Stimulated activated memory B cell treated with anti-CD40 and anti-IgM and Interleukin-4, amounts not matched to agents 10 μg/mL and 1 μg/mL and 100 μg/mL, for 72 hours (primary cell): ENCODE data around the gene TREX2.

Experiments used
- ATAC-seq: fragments of 150-1000 bp; cut with Tn5 transposase; 2 replicates; pipeline ENCODE4 v1.10.0; 2021
- H3K27ac Mint-ChIP-seq: one replicate; pipeline ENCODE4 v1.8.0; 2022; ENCODE audit warnings: mild to moderate bottlenecking, mixed read lengths
- H3K27me3 Mint-ChIP-seq: one replicate; pipeline ENCODE4 v1.8.0; 2022; ENCODE audit warnings: mixed read lengths
- H3K36me3 Mint-ChIP-seq: one replicate; pipeline ENCODE4 v1.8.0; 2022; ENCODE audit warnings: mixed read lengths
- H3K4me1 Mint-ChIP-seq: one replicate; pipeline ENCODE4 v1.8.0; 2022; ENCODE audit warnings: mixed read lengths
- H3K4me3 Mint-ChIP-seq: one replicate; pipeline ENCODE4 v1.8.0; 2022; ENCODE audit warnings: mild to moderate bottlenecking, moderate library complexity, mixed read lengths
- H3K9me3 Mint-ChIP-seq: one replicate; pipeline ENCODE4 v1.8.0; 2022; ENCODE audit warnings: mixed read lengths

Gene TREX2

DNA sequence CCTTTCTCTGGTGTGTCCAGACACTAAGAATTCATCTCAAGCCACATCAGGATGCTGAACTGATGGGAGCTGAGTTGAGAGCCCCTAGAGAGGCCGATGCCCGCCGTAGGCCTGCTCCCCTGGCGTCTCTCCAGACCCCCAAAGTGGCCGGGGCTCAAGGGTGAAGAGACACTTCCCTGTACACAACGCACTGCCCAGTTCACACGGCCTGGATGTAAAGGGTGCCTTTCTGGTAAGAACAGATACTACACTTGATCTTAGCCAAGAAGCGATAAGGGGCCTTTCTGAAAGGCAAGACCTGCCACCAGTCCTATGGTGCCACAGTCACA, 5.1 kb upstream of the TREX2 start:
- H3K36me3 Mint-ChIP-seq: peaks cover 7% of the 10 kb centered on the region
- no peak for ATAC-seq
- no peak overlapping the region for H3K4me3 Mint-ChIP-seq
- H3K4me1 Mint-ChIP-seq: no peaks in the 10 kb centered on the region
- no peaks in the 10 kb centered on the region for H3K27me3 Mint-ChIP-seq
- no peak overlapping the region for H3K27ac Mint-ChIP-seq
- H3K9me3 Mint-ChIP-seq: no peaks in the 10 kb centered on the region

DNA sequence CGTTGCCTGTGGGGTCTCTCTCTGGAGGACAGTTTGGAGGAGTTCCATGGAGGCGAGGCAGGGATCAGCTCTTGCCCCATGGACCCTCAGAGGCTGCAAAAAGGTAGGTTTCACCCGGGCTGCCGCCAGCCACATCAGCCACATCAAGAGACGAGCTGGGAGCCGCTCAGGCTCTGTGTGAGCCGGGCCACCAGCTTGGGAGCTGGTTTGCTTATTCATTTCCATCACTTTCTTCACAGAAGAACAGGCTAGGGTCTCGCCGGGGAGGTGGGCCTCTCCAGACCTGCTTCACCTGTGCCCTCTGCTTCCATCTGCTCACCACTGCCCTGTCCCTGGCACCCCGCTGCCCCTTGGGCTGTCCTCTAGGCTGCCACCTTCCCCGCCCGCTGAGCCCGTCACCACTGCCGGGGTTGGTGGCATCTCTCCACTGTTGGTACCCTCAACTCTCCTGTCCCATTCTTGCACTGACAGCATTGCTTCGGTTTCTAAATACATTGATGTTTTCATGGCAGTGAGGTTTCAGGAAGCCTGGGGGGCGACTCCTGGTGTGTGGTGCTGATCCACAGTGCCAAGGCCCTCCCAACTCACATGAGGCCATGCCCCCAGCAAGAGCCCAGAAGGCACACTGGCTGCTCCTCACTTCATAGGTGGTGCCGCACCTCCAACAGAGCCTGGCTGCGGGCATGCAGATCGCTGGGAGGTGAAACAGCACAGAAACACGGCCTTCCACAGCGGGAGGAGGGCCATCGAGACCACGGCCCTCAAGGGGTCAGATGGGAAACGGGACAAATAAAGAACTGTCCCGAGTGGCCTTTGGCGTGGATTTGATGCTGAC, 4.5 kb upstream of the TREX2 start:
- Mint-ChIP-seq H3K36me3 (peaks cover 6% of the 10 kb centered on the region), H3K4me1 (no peaks in the 10 kb centered on the region), H3K9me3 (no peaks in the 10 kb centered on the region), H3K27me3 (no peaks in the 10 kb centered on the region), H3K4me3 (no peak overlapping the region), H3K27ac (no peak overlapping the region)
- ATAC-seq: no peak

DNA sequence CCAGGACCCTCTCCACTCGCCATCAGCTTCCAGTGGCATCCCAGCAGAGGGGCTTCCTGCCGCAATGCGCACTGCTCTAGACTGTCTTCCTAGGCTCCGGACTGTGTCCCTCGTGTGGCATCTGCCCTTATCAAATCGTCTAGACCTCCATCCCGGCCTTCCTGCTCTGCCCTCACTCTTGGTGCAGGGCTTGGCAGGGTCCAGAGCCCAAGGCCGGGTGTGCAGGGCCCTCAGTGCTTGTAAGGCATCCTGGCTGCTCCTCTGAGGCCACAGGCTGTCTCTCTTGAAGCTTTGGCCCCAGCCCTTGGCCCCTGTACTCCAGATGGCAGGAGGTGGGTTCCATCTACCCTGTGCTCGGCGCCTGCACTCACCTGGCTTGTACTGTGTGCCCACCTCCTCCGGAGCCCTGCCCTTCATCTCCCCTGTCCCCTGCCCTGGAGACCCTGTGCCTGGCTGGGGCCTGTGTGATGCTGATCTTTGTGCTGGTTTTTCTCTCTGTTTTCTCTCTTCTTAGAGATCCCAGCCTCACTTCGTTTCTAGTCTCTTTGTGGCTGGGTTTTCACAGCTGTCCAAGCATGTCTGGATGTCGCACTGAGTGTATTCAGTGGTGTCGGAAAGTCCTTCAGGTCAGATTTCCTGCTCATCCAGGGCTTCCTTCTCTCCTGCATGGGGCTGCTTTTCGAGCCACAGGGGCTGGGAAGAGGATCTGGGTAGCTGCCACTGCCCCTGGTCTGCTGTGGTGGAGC, 3.7 kb upstream of the TREX2 start:
- Mint-ChIP-seq H3K9me3 (no peaks in the 10 kb centered on the region), H3K27ac (no peak overlapping the region), H3K36me3 (peaks cover 6% of the 10 kb centered on the region), H3K27me3 (no peaks in the 10 kb centered on the region), H3K4me3 (no peak overlapping the region), H3K4me1 (no peaks in the 10 kb centered on the region)
- ATAC-seq: no peak

DNA sequence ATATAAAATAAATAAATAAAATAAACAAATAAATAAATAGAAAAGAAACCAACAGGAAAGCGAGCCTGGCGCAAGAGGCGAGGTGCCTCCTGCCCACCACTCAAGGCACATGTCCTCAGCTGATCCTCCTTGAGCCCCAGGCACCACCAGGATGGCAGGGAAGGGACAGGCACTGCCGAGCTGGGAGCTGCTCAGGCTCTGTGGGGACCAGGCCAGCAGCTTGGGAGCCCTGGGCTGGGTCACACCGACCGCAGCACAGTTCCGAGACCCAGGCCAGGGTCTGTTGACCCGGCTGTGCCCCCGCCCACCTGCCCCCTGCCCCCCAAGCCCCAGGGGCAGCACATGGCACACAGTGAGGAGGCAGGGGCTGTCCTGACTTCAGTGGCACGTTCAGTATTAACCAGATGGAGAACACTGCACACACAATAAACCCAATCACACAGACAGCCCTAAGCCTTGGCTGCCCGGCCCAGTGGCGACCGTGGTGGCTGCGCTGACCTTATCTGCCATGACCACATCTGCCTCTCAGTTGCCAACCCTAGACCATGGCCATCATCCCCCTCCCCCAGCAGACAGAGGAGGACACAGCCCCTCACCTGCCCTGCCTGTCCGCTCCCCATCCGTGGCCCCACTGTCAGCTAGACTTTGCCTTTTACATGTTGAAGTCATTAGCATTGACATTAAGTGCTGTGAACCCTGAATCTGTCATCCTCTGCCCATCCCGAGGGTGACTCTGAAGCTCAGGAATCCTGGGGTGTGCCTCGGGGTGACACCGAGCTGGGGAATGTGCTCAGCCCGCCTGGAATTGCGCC, 2.9 kb upstream of the TREX2 start:
- Mint-ChIP-seq H3K27me3 (no peaks in the 10 kb centered on the region), H3K4me1 (no peaks in the 10 kb centered on the region), H3K9me3 (no peaks in the 10 kb centered on the region), H3K4me3 (no peak overlapping the region), H3K27ac (no peak overlapping the region), H3K36me3 (peaks cover 6% of the 10 kb centered on the region)
- no peak for ATAC-seq

DNA sequence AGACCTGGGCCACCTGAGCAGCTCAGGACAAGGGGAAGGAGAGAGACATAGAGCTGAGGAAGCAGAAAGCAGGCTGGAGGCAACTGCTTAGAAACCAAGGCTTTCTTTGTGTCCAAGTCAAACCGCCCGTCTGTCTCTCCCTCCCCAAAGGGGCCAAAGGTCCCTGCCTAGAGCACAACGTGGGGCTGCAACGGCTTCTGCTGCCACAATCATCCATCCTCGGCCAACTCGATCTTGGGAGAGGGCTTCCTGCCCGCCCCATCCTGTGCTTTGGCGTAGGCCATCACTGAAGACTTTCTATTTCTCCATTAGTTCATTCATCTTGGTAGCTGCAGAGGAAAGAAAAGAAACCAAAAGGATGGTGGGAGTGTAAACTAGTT, 1.7 kb upstream of the TREX2 start:
- no peak for ATAC-seq
- H3K36me3 Mint-ChIP-seq: peaks cover 6% of the 10 kb centered on the region
- H3K27ac Mint-ChIP-seq: no peak overlapping the region
- H3K4me1 Mint-ChIP-seq: no peaks in the 10 kb centered on the region
- no peak overlapping the region for H3K4me3 Mint-ChIP-seq
- H3K27me3 Mint-ChIP-seq: no peaks in the 10 kb centered on the region
- H3K9me3 Mint-ChIP-seq: no peaks in the 10 kb centered on the region

DNA sequence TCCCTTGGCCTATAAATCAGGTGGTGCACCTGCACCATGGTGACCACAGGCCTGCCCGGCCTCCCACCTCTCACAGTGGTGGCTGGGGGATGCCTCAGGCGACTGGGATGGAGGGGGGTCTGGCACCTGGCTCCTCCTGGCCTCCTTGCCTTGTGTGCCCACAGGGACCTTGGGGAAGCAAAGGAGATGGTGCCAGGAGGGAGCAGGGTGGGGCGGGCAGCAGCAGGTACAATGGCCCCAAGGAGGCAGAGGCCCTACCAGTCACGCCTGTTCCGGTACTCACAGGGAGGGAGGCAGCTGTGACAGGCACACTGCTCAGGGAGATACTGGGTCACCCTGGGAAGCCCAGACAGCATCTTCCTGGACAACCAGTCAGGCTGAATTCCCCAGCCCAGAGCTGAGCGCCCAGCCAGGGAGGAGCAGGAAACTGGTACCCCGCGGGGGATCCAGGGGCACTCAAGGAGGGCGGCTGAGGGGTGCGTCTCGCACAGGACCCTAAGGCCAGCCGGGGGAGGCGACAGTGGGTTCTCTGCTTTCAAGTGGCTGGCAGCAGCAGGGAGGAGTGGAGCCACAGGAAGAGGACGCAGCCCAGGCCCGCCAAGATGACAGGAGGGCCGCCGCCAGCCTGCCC, 1.2 kb upstream of the TREX2 start:
- ATAC-seq: no peak
- no peak overlapping the region for H3K27ac Mint-ChIP-seq
- peaks cover 6% of the 10 kb centered on the region for H3K36me3 Mint-ChIP-seq

DNA sequence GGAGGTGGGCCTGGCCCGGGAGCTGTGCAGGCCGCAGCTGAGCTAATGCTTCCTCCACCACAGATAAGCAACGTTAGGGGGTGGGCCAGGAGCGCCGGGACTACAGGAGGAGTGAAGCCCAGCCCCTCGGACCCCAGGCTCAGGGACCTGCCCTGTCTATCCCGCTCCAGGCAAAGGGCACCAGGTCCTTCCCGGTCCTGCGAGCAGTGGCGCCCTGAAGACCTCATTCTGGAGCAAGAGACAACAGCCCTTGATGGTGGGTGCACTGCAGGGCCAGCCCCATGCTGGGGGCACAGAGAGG, 730 bp upstream of the TREX2 start:
- H3K36me3 Mint-ChIP-seq: peaks cover 6% of the 10 kb centered on the region
- H3K4me3 Mint-ChIP-seq: no peak overlapping the region
- H3K27ac Mint-ChIP-seq: no peak overlapping the region

More for the DNA sequence above, 1.2 kb upstream of the TREX2 start:
- Mint-ChIP-seq H3K27me3 (no peaks in the 10 kb centered on the region), H3K4me1 (no peaks in the 10 kb centered on the region), H3K9me3 (no peaks in the 10 kb centered on the region), H3K4me3 (no peak overlapping the region)

DNA sequence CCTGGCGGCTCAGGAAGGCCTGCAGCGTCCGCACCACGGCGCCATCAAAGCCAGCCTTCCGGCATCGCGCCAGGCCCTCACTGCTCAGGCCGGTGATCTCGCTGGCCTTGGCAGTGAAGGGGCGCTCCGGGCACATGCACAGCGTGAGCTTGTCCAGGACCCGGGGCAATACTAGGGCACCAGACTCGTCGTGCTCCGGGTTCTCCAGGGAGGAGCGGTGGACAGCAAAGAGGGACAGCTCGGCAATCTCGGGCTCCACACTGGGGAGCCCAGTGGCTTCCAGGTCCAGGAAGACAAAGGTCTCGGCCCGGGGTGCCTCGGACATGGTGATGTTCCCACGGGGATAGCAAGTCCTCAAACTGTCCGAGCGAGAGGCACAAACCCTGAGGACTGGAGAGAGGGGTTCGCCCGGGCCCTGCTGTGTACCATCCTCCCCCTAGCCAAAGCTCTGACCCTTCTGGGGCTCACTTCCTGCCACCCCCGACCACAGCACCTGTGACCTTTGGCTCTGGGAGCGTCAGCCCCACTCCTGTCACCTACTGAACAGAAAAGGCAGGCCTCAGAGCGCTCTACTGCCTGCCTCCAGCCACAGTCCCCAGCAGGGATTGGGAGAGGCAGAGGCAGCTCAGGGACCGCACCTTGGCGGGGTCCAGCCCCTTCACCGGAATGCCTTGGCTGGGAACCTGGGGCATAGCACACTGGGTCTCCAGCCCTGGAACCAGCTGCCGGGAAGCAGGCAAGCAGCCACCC, 575 bp downstream of the TREX2 start:
- Mint-ChIP-seq H3K4me3 (no peak overlapping the region), H3K9me3 (no peaks in the 10 kb centered on the region)
- no peak for ATAC-seq

More for the DNA sequence above, 730 bp upstream of the TREX2 start:
- Mint-ChIP-seq H3K9me3 (no peaks in the 10 kb centered on the region), H3K27me3 (no peaks in the 10 kb centered on the region), H3K4me1 (no peaks in the 10 kb centered on the region)
- no peak for ATAC-seq

DNA sequence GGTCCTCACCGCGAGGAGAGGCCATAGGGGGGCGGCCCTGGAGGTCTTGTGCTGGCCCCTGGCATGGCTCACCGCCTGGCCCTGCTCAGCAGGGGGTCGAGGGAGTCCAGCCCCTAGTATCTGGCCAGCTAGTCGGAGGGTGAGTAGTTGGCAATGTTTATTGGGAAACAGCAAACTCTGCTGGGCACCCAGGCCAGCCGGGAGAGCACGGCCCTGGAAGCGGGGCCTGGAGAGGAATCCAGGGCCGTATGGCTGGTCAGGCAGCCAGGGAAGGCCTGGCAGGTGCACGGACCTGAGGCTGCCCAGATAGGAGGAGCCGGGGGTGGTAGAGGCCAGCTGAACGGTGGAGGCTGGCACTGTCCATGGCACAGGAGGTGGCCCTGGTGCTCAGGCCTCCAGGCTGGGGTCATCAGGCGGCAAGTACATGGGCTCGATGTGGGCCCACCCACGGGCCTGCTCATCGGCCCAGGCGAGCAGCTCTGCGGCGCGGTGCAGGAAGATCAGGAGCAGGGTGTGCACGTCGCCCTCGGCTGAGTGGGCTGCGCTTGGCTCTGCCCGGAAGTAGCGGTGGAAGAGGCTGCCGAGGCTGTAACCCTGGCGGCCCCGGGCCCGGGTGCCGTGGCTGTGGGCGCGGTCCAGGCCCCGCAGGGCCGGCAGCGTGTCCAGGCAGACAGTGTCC, 1.4 kb downstream of the TREX2 start:
- Mint-ChIP-seq H3K36me3 (peaks cover 1% of the 10 kb centered on the region), H3K27ac (no peak overlapping the region), H3K4me3 (no peak overlapping the region), H3K4me1 (no peaks in the 10 kb centered on the region), H3K27me3 (no peaks in the 10 kb centered on the region), H3K9me3 (peaks cover 4% of the 10 kb centered on the region)
- no peak for ATAC-seq

More for the DNA sequence above, 575 bp downstream of the TREX2 start:
- Mint-ChIP-seq H3K4me1 (no peaks in the 10 kb centered on the region), H3K36me3 (peaks cover 6% of the 10 kb centered on the region), H3K27me3 (no peaks in the 10 kb centered on the region), H3K27ac (no peak overlapping the region)

DNA sequence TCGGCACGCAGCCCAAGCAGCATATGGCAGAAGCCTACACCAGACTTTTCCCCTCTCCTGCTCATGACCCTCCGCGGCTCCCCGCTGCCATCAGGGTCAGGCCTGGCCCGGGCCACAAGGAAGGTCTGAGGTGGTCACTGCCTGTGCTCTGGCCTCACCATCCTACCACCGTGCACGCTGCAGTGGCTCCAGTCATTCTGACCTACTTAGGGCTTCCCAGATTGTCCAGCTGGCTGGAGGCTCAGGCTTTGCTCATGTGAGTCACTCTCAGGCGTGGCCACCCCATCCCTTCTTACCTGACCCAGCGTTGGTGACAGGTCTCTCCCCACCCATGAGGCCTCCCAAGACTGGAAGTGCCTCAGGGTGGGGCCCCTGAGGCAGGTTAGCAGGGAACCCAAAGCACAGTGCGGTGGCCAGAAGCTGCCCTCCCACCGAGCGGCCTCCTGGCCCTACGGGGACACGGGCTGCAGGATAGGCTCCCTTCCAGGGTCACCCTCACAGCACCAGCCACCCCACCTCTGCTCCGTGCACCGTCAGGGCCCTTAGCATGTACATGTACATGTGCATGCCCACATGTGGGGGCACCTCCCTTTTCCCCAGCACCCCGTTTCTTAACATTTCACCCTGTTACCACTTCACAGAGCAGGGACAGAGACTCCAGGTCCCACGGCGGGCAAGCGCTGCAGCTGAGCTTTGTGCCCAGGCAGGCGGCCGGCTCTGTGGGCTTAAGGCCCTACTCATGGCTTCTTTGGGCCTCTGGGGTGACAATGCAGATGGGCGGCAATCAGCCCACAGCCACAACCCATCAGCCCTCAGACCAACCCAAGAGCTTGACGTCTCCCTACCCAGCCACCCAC, 2.2 kb downstream of the TREX2 start:
- peaks cover 6% of the 10 kb centered on the region for H3K27me3 Mint-ChIP-seq
- no peak for ATAC-seq

DNA sequence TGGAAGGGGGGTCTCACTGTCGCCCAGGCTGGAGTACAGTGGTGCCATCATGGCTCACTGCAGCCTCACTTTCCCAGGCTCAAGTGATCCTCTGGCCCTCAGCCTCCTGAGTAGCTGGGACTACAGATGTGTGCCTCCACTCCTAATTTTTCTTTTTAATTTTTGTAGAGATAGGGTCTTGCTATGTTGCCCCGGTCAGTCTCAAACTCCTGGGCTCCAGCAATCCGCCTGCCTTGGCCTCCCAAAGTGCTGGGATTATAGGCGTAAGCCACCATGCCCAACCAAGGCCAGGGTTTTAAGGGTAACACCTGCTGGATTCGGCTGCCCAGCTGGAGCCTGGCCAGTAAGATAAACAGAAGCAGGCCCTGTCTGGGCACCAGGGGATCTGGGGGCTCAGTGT, 3.4 kb downstream of the TREX2 start:
- Mint-ChIP-seq H3K36me3 (no peaks in the 10 kb centered on the region), H3K4me1 (no peaks in the 10 kb centered on the region), H3K4me3 (no peak overlapping the region), H3K27me3 (peaks cover 11% of the 10 kb centered on the region), H3K27ac (no peak overlapping the region), H3K9me3 (peaks cover 4% of the 10 kb centered on the region)
- no peak for ATAC-seq

More for the DNA sequence above, 2.2 kb downstream of the TREX2 start:
- H3K4me1 Mint-ChIP-seq: no peaks in the 10 kb centered on the region
- H3K4me3 Mint-ChIP-seq: no peak overlapping the region
- peaks cover 4% of the 10 kb centered on the region for H3K9me3 Mint-ChIP-seq
- no peaks in the 10 kb centered on the region for H3K36me3 Mint-ChIP-seq
- H3K27ac Mint-ChIP-seq: no peak overlapping the region

DNA sequence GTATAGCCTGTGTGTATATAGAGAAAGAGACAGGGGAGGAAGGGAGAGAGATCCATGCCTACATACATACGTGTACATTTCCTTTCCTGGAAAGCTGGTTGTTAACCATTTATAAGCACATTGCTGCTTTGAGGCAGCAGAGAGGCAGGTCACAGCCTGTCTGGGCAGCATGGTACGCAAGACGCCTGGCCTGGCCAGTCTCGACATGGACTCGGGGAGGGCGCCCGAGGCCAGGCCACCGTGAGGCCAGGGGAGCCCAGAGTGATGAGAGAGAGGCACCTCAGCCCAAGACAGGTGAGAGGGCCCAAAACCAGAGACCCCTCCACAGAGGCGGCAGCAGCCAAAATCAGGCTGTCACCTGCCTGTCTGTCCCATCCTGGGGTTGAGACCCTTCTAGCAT, 3.9 kb downstream of the TREX2 start:
- ATAC-seq: no peak
- H3K4me1 Mint-ChIP-seq: no peaks in the 10 kb centered on the region
- H3K27me3 Mint-ChIP-seq: peaks cover 11% of the 10 kb centered on the region
- H3K36me3 Mint-ChIP-seq: no peaks in the 10 kb centered on the region
- no peak overlapping the region for H3K27ac Mint-ChIP-seq
- peaks cover 4% of the 10 kb centered on the region for H3K9me3 Mint-ChIP-seq
- no peak overlapping the region for H3K4me3 Mint-ChIP-seq

DNA sequence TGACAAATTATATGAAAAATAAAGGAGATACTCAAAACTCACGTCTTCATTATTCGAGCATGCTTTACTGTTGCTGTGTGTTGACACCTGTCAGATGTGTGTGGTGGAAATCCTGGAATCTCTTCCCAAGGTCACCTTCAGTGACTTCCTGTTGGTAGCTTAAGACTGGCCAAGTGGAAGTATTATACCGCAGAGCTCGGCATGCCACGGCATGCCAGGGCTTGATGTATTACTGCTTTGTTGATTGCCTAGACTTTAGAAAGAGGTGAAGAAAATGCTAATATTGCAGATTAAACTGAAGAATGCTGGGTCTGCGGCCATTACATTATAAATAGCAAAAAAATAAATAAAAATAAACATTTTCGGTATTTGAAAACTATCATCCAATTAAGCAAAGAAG, 4.6 kb downstream of the TREX2 start:
- Mint-ChIP-seq H3K9me3 (peaks cover 4% of the 10 kb centered on the region), H3K4me3 (no peak overlapping the region), H3K27me3 (peaks cover 11% of the 10 kb centered on the region), H3K4me1 (no peaks in the 10 kb centered on the region), H3K27ac (no peak overlapping the region), H3K36me3 (no peaks in the 10 kb centered on the region)
- ATAC-seq: no peak
